DMS114 treated with DMSO at 0.1 percent for 48 hours (cell line): Measurements from ENCODE around the gene HOXD8.

ENCODE experiments used
- DNase-seq: peaks from one replicate; lab custom pipeline; 2025; ENCODE audit not compliant: unreplicated experiment; lab: John Stamatoyannopoulos, UW

HOXD8 gene

GRCh38 chr2:176157499-176158185, 28.1 kb downstream of the HOXD8 start:
- no peak for DNase-seq

- DNase-seq = no peak
These were observed 28.7 kb downstream of the HOXD8 start for GRCh38 chr2:176158186-176158591.

GRCh38 chr2:176158855-176159662, 29.6 kb downstream of the HOXD8 start:
- DNase-seq = no peak

GRCh38 chr2:176159663-176160250, 30.3 kb downstream of the HOXD8 start:
- DNase-seq = no peak

GRCh38 chr2:176160251-176160985, 30.9 kb downstream of the HOXD8 start:
- DNase-seq = no peak

- DNase-seq = no peak
These were observed 31.7 kb downstream of the HOXD8 start for GRCh38 chr2:176160986-176161824.

- no peak for DNase-seq
These were observed 32.5 kb downstream of the HOXD8 start for GRCh38 chr2:176161825-176162626.

- no peak for DNase-seq
These were observed 33.6 kb downstream of the HOXD8 start for GRCh38 chr2:176162911-176163671.

- DNase-seq = no peak
These were observed 34.2 kb downstream of the HOXD8 start for GRCh38 chr2:176163672-176164056.

GRCh38 chr2:176164201-176164600, 34.7 kb downstream of the HOXD8 start:
- DNase-seq = no peak

GRCh38 chr2:176164611-176165369, 35.3 kb downstream of the HOXD8 start:
- DNase-seq = no peak

- no peak for DNase-seq
These were observed 36.0 kb downstream of the HOXD8 start for GRCh38 chr2:176165370-176166050.

- DNase-seq = no peak
These were observed 36.8 kb downstream of the HOXD8 start for GRCh38 chr2:176166272-176166671.

GRCh38 chr2:176167398-176167797, 37.9 kb downstream of the HOXD8 start:
- DNase-seq = no peak

- DNase-seq = no peak
These were observed 39.7 kb downstream of the HOXD8 start for GRCh38 chr2:176169181-176169580.

GRCh38 chr2:176169711-176170110, 40.2 kb downstream of the HOXD8 start:
- DNase-seq = no peak

- no peak for DNase-seq
These were observed 41.2 kb downstream of the HOXD8 start for GRCh38 chr2:176170602-176171305.
